Stimulated activated CD8-positive, alpha-beta memory T cell treated with anti-CD3 and anti-CD28 coated beads, Interleukin-7, amount 100 ng/mL, for 1 hour (primary cell): ENCODE measurements around the gene NFIB.

Source experiments
- DNase-seq, 2 donors: peaks; one replicate each; pipeline ENCODE4 v3.0.0-alpha.2; 2020; ENCODE audit warnings: low read depth in 2 of 2

The NFIB gene

GRCh38 chr9:14320271-14321181 lies 6.6 kb upstream of the NFIB start:
- DNase-seq = no peak

GRCh38 chr9:14318934-14319580 lies 5.1 kb upstream of the NFIB start:
- DNase-seq = no peak

GRCh38 chr9:14318361-14318760 lies 4.4 kb upstream of the NFIB start:
- no peak for DNase-seq

- no peak for DNase-seq
Measured at GRCh38 chr9:14317667-14318320, 3.9 kb upstream of the NFIB start.

GRCh38 chr9:14316602-14317300 lies 2.8 kb upstream of the NFIB start:
- DNase-seq = no peak

GRCh38 chr9:14315875-14316601 lies 2.1 kb upstream of the NFIB start:
- DNase-seq = no peak

- no peak for DNase-seq
Measured at GRCh38 chr9:14314929-14315874, 1.3 kb upstream of the NFIB start.

GRCh38 chr9:14314424-14314928 lies 535 bp upstream of the NFIB start:
- DNase-seq = no peak

GRCh38 chr9:14313378-14313940 lies 482 bp downstream of the NFIB start:
- no peak for DNase-seq

GRCh38 chr9:14312719-14313377 lies 1.1 kb downstream of the NFIB start:
- no peak for DNase-seq

GRCh38 chr9:14311956-14312685 lies 1.8 kb downstream of the NFIB start:
- no peak for DNase-seq

GRCh38 chr9:14311171-14311949 lies 2.6 kb downstream of the NFIB start:
- no peak for DNase-seq

- no peak for DNase-seq
Measured at GRCh38 chr9:14310311-14310710, 3.6 kb downstream of the NFIB start.

- no peak for DNase-seq
Measured at GRCh38 chr9:14309403-14309802, 4.5 kb downstream of the NFIB start.

- no peak for DNase-seq
Measured at GRCh38 chr9:14308853-14309145, 5.1 kb downstream of the NFIB start.

GRCh38 chr9:14307989-14308852 lies 5.7 kb downstream of the NFIB start:
- no peak for DNase-seq
